HG03469 (cell line): ENCODE data around the gene FAAH2.
"Not testable (repeated sequence)": the region's sequence is repeated elsewhere in the genome, so short reads cannot be mapped to it uniquely, and the experiment has no call there.

Experiments
- ATAC-seq: cut with Tn5 transposase; IDR thresholded peaks from one replicate; pipeline ENCODE4 v1.9.1; 2021; ENCODE audit warnings: mild to moderate bottlenecking, moderate library complexity, moderate number of reproducible peaks; ENCODE audit not compliant: unreplicated experiment

FAAH2 gene, protein sequence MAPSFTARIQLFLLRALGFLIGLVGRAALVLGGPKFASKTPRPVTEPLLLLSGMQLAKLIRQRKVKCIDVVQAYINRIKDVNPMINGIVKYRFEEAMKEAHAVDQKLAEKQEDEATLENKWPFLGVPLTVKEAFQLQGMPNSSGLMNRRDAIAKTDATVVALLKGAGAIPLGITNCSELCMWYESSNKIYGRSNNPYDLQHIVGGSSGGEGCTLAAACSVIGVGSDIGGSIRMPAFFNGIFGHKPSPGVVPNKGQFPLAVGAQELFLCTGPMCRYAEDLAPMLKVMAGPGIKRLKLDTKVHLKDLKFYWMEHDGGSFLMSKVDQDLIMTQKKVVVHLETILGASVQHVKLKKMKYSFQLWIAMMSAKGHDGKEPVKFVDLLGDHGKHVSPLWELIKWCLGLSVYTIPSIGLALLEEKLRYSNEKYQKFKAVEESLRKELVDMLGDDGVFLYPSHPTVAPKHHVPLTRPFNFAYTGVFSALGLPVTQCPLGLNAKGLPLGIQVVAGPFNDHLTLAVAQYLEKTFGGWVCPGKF

GRCh38 chrX:57286507-57287251, at the start of gene FAAH2:
Gene FAAH2, plus strand, starts transcription at chrX:57286706. Its CDS starts 120 bp downstream, at chrX:57286826.
- peak; percentile 68 for ATAC-seq

DNA sequence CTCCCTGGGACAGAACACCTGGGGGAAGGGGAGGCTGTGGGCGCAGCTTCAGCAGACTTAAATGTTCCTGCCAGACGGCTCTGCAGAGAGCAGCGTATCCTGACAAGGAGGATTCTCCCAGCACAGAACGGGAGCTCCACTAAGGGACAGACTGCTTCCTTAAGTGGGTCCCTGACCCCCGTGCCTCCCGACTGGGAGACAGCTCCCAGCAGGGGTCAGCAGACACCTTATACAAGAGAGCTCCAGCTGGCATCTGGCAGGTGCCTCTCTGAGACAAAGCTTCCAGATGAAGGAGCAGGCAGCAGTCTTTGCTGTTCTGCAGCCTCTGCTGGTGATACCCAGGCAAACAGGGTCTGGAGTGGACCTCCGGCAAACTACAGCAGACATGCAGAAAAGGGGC, 44.5 kb upstream of the FAAH2 start:
- ATAC-seq = no peak

DNA sequence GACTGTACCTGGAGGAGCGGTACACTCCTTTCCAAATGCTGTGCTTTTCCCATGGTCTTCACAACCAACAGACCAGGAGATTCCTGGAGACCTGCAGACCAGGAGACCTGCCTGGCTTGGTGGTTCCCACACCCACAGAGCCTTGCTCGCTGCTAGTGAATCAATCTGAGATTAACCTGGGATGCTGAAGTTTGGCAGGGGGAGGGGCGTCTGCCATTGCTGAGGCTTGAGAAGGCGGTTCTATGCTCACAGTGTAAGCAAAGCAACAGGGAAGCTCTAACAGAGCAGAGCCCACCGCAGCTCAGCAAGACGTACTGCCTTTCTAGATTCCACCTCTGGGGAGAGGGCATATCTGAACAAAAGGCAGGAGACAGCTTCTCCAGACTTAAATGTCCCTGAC, 34.5 kb upstream of the FAAH2 start:
- ATAC-seq = no peak

DNA sequence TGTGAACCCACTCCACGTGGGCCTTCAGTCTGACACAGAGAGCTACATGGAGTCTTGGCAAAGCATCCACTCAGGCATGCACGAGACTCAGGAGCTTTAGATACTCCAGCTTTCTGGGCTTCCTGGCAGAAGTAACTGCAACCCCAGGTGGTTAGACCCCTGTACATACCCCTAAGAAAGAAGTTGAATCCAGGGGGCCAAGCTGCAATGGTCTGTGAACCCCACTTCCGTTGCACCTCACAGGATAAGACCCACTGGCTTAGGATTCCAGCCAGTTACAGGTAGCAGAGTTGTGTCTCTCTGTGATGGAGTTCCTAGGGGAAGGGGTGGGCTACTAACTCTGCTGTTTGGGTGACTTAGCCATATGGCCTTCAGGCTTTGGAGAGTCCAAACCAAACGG, 21.4 kb upstream of the FAAH2 start:
- ATAC-seq = no peak

- no peak for ATAC-seq
These were observed 20.2 kb upstream of the FAAH2 start for GRCh38 chrX:57266275-57266674.

DNA sequence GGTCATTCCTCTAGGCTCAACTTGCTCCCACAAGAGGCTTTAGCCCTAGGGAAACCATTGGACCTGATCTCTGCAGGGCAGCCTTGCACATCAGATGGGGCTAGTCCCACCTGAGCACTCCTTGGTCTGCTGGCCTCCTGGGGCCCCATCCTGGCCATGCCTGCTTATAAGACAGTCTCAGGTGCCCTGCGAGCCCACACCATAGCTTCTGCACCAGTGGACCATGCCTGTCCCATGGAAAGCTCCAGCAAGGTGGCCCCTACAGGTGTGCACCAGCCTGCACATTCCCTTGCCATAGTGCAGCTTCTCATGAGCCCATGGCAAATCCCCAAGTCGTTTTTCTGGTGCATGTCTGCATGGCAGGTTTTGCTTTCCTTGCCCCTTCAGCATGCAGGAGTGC, 19.6 kb upstream of the FAAH2 start:
- ATAC-seq = no peak

DNA sequence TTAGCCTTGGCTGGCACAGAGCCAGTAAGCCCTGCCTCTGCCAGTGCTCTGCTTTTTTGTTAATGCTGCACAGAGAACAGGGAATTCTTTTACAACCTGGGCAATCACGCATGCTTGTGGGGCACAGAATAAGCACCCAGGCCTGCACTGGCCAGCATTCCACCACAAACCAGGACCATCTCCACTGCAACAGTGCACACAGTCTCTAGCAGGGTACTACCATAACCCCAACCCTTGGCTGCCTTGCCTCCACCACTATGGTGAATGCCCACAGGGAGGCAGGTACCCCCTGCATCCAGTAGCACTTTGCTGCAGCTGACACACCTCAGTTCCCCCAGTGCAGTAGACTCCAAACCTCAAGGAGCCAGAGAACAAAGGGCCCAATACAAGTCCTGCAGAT, 19.2 kb upstream of the FAAH2 start:
- ATAC-seq = no peak

- no peak for ATAC-seq
These were observed 15.5 kb upstream of the FAAH2 start for GRCh38 chrX:57270980-57271379.

GRCh38 chrX:57282568-57282967, 3.9 kb upstream of the FAAH2 start:
- no peak for ATAC-seq

- ATAC-seq = no peak
These were observed 1.5 kb upstream of the FAAH2 start for GRCh38 chrX:57285001-57285400.

DNA sequence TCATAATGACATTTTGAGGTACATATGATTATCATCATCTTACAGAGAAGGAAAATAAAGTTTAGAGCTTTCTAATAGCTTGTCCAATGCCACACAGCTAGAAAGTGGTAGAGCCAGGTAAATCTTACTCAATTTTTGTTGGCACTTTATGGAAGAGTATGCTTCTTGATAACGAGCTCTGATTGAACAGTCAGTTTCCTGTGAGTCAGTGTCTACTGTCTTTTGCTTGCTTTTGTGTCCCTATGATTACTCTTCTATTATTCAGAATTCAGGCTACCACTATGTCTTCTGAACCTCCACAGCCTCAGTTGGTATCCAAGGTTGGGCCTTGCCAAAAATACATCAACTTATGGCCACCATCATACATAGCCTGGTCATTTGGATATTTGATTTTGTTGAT, 2.6 kb downstream of the FAAH2 start:
- ATAC-seq = no peak

- no peak for ATAC-seq
These were observed 8.5 kb downstream of the FAAH2 start for GRCh38 chrX:57294961-57295360.

- ATAC-seq = not testable (repeated sequence)
These were observed 9.2 kb downstream of the FAAH2 start for GRCh38 chrX:57295679-57296078.

GRCh38 chrX:57313583-57314215, 27.2 kb downstream of the FAAH2 start:
- no peak for ATAC-seq

DNA sequence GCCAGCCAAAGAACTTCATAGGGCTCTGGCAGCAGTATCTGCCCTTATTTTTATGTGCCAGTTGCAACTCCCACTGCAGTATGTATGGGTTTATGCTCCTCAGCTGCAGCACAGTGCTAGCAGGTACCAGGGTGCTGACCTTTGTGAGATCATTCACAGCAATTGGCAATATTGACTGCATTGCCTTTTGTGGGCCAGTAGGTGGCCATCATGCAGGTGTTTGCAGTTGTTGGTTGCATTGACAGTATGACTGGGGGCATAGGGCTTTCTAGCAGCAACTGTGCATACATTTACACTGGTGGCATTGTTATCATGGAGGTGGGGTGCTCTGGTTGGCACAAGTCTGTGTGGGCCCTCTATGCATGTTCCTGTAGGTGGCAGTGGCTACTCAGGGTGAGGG, 42.5 kb downstream of the FAAH2 start:
- no peak for ATAC-seq

- ATAC-seq = not testable (repeated sequence)
These were observed 49.3 kb downstream of the FAAH2 start for GRCh38 chrX:57335790-57336189.

GRCh38 chrX:57353472-57354132, 67.1 kb downstream of the FAAH2 start:
- ATAC-seq = no peak

GRCh38 chrX:57364145-57364544, 77.6 kb downstream of the FAAH2 start:
- no peak for ATAC-seq

DNA sequence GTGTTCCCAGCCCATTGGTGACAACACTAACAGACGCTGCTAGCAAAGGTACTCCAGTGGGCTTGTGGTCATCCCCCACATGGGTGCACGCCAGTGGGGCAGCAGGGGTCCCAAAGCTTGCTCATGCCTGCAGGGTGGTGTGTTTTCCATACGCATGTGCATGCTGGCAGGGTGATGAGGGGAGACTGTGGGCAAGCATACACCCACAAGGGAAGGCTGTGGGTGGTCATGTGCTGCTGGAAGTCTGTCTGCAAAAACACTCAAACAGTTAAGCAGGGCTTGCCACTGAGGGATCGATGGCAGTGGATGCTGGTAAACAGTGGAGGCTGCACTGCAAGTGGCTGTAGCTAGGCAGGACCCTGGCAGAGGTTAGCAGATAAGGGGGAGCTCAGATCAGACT, 79.9 kb downstream of the FAAH2 start:
- ATAC-seq = no peak

GRCh38 chrX:57367649-57368048, 81.1 kb downstream of the FAAH2 start:
- ATAC-seq = no peak

DNA sequence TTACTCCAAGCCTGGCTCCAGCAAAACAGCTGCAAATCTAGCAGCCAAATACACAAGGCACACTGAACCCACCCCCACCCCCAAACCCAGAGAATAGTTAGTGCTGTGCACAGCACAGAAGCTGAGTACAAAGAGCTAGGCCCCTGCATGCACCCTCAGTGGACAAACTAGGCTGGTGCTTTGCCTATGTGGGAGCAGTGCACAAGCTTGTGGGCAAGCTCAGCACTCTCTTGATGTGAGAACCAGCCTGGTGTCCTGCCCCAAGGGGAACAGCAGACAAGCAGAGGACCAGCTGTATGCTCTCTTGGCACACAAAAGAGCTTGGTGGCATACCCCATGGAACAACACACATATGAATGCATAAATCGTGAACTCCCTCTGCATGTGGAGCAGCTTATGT, 81.7 kb downstream of the FAAH2 start:
- ATAC-seq = no peak
